SK-N-SH treated with all-trans-retinoic acid at 6 μM for 48 hours (cell line): Measurements from ENCODE around the gene RRAGB.

Source experiments
- ATAC-seq: fragments of 200-7000 bp; cut with Tn5 transposase; 3 replicates; pipeline ENCODE4 v1.9.1; 2020; ENCODE audit warnings: mild to moderate bottlenecking, moderate library complexity
- ARNTL ChIP-seq: fragments of 450-650 bp; formaldehyde crosslinking; IDR thresholded peaks from 2 replicates; pipeline ENCODE4 v1.5.0; 2020; ENCODE audit warnings: low read depth, mild to moderate bottlenecking, moderate library complexity, borderline replicate concordance
- BACH2 ChIP-seq: fragments of 250-450 bp; sonication (Bioruptor Pico); IDR thresholded peaks from 2 replicates; pipeline ENCODE4 v1.9.0; 2021; ENCODE audit warnings: mild to moderate bottlenecking, borderline replicate concordance
- CSDC2 ChIP-seq: fragments of 250-450 bp; sonication (Bioruptor Pico); IDR thresholded peaks from 2 replicates; pipeline ENCODE4 v1.5.0; 2020; ENCODE audit warnings: mild to moderate bottlenecking, moderate library complexity
- CSRNP3 ChIP-seq: fragments of 250-450 bp; sonication (Bioruptor Pico); IDR thresholded peaks from 2 replicates; pipeline ENCODE4 v1.5.1; 2021; ENCODE audit warnings: mild to moderate bottlenecking, moderate library complexity
- ESRRG ChIP-seq: fragments of 250-450 bp; sonication (Bioruptor Pico); IDR thresholded peaks from 2 replicates; pipeline ENCODE4 v1.6.1; 2021; ENCODE audit warnings: mild to moderate bottlenecking
- GLIS3 ChIP-seq: fragments of 250-450 bp; sonication (Bioruptor Pico); IDR thresholded peaks from 2 replicates; pipeline ENCODE4 v1.5.0; 2020; ENCODE audit warnings: mild to moderate bottlenecking, moderate library complexity
- ISL1 ChIP-seq: fragments of 250-450 bp; sonication (Bioruptor Pico); IDR thresholded peaks from 2 replicates; pipeline ENCODE4 v2.1.2; 2022; ENCODE audit warnings: mild to moderate bottlenecking, moderate library complexity
- OSR1 ChIP-seq: fragments of 250-450 bp; sonication (Bioruptor Pico); IDR thresholded peaks from 2 replicates; pipeline ENCODE4 v1.8.0; 2022; ENCODE audit warnings: moderate library complexity, mild to moderate bottlenecking, inconsistent platforms
- PATZ1 ChIP-seq: fragments of 250-450 bp; sonication (Bioruptor Pico); IDR thresholded peaks from 2 replicates; pipeline ENCODE4 v1.8.0; 2020; ENCODE audit warnings: mild to moderate bottlenecking, moderate library complexity, borderline replicate concordance
- PPARA ChIP-seq: fragments of 250-450 bp; sonication (Bioruptor Pico); IDR thresholded peaks from 2 replicates; pipeline ENCODE4 v1.5.0; 2020; ENCODE audit warnings: mild to moderate bottlenecking, borderline replicate concordance
- RARB ChIP-seq: fragments of 250-450 bp; sonication (Bioruptor Pico); IDR thresholded peaks from 2 replicates; pipeline ENCODE4 v1.8.0; 2021; ENCODE audit warnings: mild to moderate bottlenecking, moderate library complexity
- TOX ChIP-seq: fragments of 250-450 bp; sonication (Bioruptor Pico); IDR thresholded peaks from 2 replicates; pipeline ENCODE4 v1.8.0; 2021; ENCODE audit warnings: mild to moderate bottlenecking, moderate library complexity, borderline replicate concordance
- TSHZ2 ChIP-seq: fragments of 250-450 bp; sonication (Bioruptor Pico); IDR thresholded peaks from 2 replicates; pipeline ENCODE4 v1.5.0; 2020; ENCODE audit warnings: mild to moderate bottlenecking, moderate library complexity
- ZC3H10 ChIP-seq: fragments of 250-450 bp; sonication (Bioruptor Pico); IDR thresholded peaks from 2 replicates; pipeline ENCODE4 v1.5.1; 2021; ENCODE audit warnings: mild to moderate bottlenecking, moderate library complexity
- ZFP3 ChIP-seq: fragments of 250-450 bp; sonication (Bioruptor Pico); IDR thresholded peaks from 2 replicates; pipeline ENCODE4 v1.5.0; 2020; ENCODE audit warnings: mild to moderate bottlenecking, moderate library complexity
- ZFP30 ChIP-seq: fragments of 450-650 bp; formaldehyde crosslinking; IDR thresholded peaks from 2 replicates; pipeline ENCODE4 v1.5.0; 2022; ENCODE audit warnings: mild to moderate bottlenecking, moderate library complexity
- ZNF565 ChIP-seq: fragments of 450-650 bp; formaldehyde crosslinking; conservative IDR thresholded peaks from 2 replicates; pipeline ENCODE4 v1.5.0; 2020; ENCODE audit warnings: low read depth, mild to moderate bottlenecking, moderate library complexity
- ZNF70 ChIP-seq: fragments of 450-650 bp; formaldehyde crosslinking; IDR thresholded peaks from 2 replicates; pipeline ENCODE4 v1.5.0; 2020; ENCODE audit warnings: mild to moderate bottlenecking, moderate library complexity
- ZNF8 ChIP-seq: fragments of 450-650 bp; formaldehyde crosslinking; IDR thresholded peaks from 2 replicates; pipeline ENCODE4 v1.5.0; 2020; ENCODE audit warnings: mild to moderate bottlenecking, moderate library complexity
- TF ChIP-seq, protein P1 (sequence below): fragments of 250-450 bp; sonication (Bioruptor Pico); IDR thresholded peaks from 2 replicates; pipeline ENCODE4 v1.5.1; 2020; ENCODE audit warnings: low read depth, mild to moderate bottlenecking, moderate library complexity
- TF ChIP-seq, protein P2 (sequence below): fragments of 250-450 bp; sonication (Bioruptor Pico); IDR thresholded peaks from 2 replicates; pipeline ENCODE4 v1.8.0; 2021; ENCODE audit warnings: low read depth, mild to moderate bottlenecking, moderate library complexity, borderline replicate concordance

Gene RRAGB

DNA sequence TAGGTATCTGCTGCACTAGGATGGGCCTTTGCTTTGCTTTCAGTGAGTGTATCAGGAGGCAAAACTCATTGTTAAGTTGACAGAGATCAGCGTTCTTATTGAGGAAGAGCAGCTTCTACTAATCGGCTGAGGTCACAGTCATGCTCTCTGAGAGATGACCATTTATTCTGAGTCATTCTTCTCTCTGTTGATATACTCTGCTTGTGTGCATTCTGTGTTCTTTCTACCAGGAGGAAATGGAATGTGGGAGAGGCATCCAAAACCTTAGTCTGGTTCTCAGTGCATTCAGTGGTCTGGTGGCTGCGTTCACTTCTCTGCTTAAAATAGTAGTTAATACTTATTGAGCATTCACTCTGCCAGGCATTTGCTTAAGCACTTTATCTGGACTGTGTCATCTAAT lies 66.2 kb downstream of the RRAGB start:
- no peak for ATAC-seq
- TF ChIP-seq ZFP30 (CRISPR knock-in tag) (no peak), GLIS3 (no peak), ARNTL (CRISPR knock-in tag) (no peak), RARB (no peak), ZFP3 (no peak), OSR1 (CRISPR knock-in tag) (no peak), ZNF565 (CRISPR knock-in tag) (no peak), ISL1 (CRISPR knock-in tag) (no peak), ZC3H10 (CRISPR knock-in tag) (no peak), CSDC2 (no peak), ESRRG (CRISPR knock-in tag) (no peak), TSHZ2 (CRISPR knock-in tag) (no peak), ZNF8 (CRISPR knock-in tag) (no peak), ZNF70 (CRISPR knock-in tag) (no peak), CSRNP3 (CRISPR knock-in tag) (no peak), PATZ1 (CRISPR knock-in tag) (no peak), PPARA (CRISPR knock-in tag) (no peak)
- TF ChIP-seq, protein P1, sequence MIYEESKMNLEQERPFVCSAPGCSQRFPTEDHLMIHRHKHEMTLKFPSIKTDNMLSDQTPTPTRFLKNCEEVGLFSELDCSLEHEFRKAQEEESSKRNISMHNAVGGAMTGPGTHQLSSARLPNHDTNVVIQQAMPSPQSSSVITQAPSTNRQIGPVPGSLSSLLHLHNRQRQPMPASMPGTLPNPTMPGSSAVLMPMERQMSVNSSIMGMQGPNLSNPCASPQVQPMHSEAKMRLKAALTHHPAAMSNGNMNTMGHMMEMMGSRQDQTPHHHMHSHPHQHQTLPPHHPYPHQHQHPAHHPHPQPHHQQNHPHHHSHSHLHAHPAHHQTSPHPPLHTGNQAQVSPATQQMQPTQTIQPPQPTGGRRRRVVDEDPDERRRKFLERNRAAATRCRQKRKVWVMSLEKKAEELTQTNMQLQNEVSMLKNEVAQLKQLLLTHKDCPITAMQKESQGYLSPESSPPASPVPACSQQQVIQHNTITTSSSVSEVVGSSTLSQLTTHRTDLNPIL (CRISPR knock-in tag) = no peak
- TF ChIP-seq, protein P2, sequence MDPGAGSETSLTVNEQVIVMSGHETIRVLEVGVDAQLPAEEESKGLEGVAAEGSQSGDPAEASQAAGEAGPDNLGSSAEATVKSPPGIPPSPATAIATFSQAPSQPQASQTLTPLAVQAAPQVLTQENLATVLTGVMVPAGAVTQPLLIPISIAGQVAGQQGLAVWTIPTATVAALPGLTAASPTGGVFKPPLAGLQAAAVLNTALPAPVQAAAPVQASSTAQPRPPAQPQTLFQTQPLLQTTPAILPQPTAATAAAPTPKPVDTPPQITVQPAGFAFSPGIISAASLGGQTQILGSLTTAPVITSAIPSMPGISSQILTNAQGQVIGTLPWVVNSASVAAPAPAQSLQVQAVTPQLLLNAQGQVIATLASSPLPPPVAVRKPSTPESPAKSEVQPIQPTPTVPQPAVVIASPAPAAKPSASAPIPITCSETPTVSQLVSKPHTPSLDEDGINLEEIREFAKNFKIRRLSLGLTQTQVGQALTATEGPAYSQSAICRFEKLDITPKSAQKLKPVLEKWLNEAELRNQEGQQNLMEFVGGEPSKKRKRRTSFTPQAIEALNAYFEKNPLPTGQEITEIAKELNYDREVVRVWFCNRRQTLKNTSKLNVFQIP = no peak

DNA sequence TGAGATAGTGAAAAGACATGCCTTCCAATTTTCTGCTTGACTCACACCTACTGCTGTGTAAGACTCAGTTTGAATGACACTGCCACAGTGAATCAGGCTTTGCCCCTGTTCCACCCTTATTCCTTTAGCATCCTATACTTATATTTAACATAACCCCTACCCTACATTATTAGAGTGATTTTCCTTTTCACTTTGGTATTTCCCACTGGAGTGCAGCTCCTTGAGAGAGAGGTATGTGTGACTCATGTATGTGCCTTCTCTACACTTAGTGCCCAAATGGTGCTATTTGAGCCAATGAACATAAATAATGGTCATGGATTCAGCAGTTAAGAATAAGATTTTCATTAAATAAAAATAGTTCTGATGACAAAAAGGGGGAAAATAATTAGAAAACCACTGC lies 69.5 kb downstream of the RRAGB start:
- ATAC-seq = no peak
- TF ChIP-seq ZNF8 (CRISPR knock-in tag) = no peak
- no peak for TF ChIP-seq ZNF565 (CRISPR knock-in tag)
- no peak for TF ChIP-seq PATZ1 (CRISPR knock-in tag)
- TF ChIP-seq GLIS3 = no peak
- no peak for TF ChIP-seq ARNTL (CRISPR knock-in tag)
- TF ChIP-seq BACH2 (CRISPR knock-in tag) = no peak
- TF ChIP-seq CSRNP3 (CRISPR knock-in tag) = no peak
- TF ChIP-seq ZFP3 = no peak
- TF ChIP-seq, protein P1 (CRISPR knock-in tag) = no peak
- TF ChIP-seq ISL1 (CRISPR knock-in tag) = no peak
- no peak for TF ChIP-seq OSR1 (CRISPR knock-in tag)
- no peak for TF ChIP-seq TOX (CRISPR knock-in tag)
- TF ChIP-seq TSHZ2 (CRISPR knock-in tag) = no peak
